ENCODE data around the gene PKN2. TPM values are rescaled to one million over a fixed set of nuclear protein-coding genes. Genes with fewer than 3 reads are reported as not detected.

Gene PKN2
- total and polyA plus RNA-seq, 9 of the 15 experiments (the other 6 are each of a cell fraction or from before 2014, with no cell fraction given), result 4.5 to 25.3 (median 19.2) TPM

DNA sequence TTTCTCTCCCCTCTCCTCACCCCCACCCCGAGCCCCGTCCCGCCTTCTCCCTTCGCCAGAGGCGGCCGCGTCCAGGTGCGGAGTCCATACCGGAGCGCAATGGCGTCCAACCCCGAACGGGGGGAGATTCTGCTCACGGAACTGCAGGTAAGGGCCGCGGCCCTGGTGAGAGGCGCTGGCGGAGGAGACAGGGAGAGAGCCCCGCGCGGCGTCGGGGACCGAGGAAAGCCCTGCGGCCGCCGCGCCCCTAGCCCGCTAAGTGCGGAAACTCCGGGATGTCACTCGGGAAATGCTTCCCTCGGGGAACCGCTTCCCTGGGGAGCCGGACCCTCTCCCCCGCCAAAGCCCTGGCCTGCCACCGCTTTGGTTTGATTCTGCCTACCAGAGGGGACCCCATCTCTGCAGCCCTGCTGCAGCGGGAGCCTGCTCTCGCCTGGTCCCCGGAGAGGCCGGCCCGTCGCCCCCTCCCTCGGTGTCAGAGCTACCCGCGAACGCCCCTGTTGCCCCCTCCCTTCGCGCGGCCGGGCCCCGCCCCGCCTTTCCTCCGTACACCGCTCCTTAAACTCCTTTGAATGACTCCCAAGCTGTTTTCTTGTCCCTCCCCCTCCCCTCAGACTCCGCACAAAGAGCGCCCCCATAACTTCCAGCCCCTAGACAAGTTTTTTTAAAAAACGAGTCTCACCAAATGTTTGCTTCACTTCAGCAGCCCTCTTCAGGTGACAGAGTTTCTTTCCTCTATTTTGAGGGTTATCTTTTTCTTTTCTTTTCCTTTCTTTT lies 597 bp downstream of the PKN2 start (continued):
- TF ChIP-seq, protein P1, sequence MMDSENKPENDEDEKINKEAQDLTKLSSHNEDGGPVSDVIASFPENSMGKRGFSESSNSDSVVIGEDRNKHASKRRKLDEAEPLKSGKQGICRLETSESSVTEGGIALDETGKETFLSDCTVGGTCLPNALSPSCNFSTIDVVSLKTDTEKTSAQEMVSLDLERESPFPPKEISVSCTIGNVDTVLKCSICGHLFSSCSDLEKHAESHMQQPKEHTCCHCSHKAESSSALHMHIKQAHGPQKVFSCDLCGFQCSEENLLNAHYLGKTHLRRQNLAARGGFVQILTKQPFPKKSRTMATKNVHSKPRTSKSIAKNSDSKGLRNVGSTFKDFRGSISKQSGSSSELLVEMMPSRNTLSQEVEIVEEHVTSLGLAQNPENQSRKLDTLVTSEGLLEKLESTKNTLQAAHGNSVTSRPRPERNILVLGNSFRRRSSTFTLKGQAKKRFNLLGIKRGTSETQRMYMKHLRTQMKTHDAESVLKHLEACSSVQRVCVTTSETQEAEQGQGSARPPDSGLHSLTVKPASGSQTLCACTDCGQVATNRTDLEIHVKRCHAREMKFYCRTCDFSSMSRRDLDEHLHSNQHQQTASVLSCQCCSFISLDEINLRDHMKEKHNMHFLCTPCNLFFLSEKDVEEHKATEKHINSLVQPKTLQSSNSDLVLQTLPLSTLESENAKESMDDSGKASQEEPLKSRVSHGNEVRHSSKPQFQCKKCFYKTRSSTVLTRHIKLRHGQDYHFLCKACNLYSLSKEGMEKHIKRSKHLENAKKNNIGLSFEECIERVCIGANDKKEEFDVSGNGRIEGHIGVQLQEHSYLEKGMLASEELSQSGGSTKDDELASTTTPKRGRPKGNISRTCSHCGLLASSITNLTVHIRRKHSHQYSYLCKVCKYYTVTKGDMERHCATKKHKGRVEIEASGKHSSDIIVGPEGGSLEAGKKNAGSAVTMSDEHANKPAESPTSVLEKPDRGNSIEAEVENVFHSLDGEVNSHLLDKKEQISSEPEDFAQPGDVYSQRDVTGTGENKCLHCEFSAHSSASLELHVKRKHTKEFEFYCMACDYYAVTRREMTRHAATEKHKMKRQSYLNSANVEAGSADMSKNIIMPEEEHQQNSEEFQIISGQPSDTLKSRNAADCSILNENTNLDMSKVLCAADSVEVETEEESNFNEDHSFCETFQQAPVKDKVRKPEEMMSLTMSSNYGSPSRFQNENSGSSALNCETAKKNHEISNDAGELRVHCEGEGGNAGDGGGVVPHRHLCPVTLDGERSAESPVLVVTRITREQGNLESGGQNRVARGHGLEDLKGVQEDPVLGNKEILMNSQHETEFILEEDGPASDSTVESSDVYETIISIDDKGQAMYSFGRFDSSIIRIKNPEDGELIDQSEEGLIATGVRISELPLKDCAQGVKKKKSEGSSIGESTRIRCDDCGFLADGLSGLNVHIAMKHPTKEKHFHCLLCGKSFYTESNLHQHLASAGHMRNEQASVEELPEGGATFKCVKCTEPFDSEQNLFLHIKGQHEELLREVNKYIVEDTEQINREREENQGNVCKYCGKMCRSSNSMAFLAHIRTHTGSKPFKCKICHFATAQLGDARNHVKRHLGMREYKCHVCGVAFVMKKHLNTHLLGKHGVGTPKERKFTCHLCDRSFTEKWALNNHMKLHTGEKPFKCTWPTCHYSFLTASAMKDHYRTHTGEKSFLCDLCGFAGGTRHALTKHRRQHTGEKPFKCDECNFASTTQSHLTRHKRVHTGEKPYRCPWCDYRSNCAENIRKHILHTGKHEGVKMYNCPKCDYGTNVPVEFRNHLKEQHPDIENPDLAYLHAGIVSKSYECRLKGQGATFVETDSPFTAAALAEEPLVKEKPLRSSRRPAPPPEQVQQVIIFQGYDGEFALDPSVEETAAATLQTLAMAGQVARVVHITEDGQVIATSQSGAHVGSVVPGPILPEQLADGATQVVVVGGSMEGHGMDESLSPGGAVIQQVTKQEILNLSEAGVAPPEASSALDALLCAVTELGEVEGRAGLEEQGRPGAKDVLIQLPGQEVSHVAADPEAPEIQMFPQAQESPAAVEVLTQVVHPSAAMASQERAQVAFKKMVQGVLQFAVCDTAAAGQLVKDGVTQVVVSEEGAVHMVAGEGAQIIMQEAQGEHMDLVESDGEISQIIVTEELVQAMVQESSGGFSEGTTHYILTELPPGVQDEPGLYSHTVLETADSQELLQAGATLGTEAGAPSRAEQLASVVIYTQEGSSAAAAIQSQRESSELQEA (IDR thresholded peaks at IDR 0.05; ENCODE audit: low read depth), result no peak
- TF ChIP-seq, protein P2, sequence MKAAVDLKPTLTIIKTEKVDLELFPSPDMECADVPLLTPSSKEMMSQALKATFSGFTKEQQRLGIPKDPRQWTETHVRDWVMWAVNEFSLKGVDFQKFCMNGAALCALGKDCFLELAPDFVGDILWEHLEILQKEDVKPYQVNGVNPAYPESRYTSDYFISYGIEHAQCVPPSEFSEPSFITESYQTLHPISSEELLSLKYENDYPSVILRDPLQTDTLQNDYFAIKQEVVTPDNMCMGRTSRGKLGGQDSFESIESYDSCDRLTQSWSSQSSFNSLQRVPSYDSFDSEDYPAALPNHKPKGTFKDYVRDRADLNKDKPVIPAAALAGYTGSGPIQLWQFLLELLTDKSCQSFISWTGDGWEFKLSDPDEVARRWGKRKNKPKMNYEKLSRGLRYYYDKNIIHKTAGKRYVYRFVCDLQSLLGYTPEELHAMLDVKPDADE (conservative IDR thresholded peaks at IDR 0.05; ENCODE audit: control insufficient read depth, low read depth, low read length), result 0 out of 2 replicates have a peak, but pooled peaks have one; percentile 35
- TF ChIP-seq KDM1A (IDR thresholded peaks at IDR 0.05) (peak in 1 of 2 experiments; percentile 47; a peak in 1 of 4 replicates), CCNT2 (IDR thresholded peaks at IDR 0.05; ENCODE audit: borderline replicate concordance, extremely low read depth, insufficient read length, low read depth, low read length) (peak; percentile 49), KDM4B (IDR thresholded peaks at IDR 0.05; ENCODE audit: borderline replicate concordance in 2 of 2, low read depth in 1 of 2) (no peak), RBBP5 (IDR thresholded peaks at IDR 0.05; ENCODE audit: borderline replicate concordance, insufficient read depth, low read length, poor library complexity, severe bottlenecking) (peak; percentile 90), HNRNPLL (IDR thresholded peaks at IDR 0.05; ENCODE audit: low read depth, low read length, poor library complexity, severe bottlenecking) (peak; percentile 88), NR2F6 (CRISPR knock-in tag; IDR thresholded peaks at IDR 0.05) (no peak)
- TF ChIP-seq, protein P3, sequence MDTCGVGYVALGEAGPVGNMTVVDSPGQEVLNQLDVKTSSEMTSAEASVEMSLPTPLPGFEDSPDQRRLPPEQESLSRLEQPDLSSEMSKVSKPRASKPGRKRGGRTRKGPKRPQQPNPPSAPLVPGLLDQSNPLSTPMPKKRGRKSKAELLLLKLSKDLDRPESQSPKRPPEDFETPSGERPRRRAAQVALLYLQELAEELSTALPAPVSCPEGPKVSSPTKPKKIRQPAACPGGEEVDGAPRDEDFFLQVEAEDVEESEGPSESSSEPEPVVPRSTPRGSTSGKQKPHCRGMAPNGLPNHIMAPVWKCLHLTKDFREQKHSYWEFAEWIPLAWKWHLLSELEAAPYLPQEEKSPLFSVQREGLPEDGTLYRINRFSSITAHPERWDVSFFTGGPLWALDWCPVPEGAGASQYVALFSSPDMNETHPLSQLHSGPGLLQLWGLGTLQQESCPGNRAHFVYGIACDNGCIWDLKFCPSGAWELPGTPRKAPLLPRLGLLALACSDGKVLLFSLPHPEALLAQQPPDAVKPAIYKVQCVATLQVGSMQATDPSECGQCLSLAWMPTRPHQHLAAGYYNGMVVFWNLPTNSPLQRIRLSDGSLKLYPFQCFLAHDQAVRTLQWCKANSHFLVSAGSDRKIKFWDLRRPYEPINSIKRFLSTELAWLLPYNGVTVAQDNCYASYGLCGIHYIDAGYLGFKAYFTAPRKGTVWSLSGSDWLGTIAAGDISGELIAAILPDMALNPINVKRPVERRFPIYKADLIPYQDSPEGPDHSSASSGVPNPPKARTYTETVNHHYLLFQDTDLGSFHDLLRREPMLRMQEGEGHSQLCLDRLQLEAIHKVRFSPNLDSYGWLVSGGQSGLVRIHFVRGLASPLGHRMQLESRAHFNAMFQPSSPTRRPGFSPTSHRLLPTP (IDR thresholded peaks at IDR 0.05; ENCODE audit: borderline replicate concordance, extremely low read depth, insufficient read length), result no peak

All from K562 (cell line).